ENCODE data around the gene NKAIN2.

DNA sequence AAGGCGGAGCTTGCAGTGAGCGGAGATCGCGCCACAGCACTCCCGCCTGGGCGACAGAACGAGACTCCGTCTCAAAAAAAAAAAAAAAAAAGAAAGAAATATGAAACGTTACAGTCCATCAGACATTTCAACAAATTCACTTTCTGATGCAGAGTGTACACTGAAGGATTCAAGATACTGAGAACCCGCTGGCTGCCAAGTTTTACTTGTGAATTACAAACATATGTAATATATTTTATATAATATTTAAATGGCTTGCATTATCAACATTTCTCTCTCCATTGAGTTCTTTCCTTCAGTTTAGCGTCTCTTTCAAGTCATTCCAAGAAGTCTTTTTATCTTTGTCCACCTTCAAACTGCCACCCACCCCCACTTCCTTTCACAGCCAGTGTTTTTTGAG is 917.7 kb downstream of the NKAIN2 start:
- TF ChIP-seq, protein P1, sequence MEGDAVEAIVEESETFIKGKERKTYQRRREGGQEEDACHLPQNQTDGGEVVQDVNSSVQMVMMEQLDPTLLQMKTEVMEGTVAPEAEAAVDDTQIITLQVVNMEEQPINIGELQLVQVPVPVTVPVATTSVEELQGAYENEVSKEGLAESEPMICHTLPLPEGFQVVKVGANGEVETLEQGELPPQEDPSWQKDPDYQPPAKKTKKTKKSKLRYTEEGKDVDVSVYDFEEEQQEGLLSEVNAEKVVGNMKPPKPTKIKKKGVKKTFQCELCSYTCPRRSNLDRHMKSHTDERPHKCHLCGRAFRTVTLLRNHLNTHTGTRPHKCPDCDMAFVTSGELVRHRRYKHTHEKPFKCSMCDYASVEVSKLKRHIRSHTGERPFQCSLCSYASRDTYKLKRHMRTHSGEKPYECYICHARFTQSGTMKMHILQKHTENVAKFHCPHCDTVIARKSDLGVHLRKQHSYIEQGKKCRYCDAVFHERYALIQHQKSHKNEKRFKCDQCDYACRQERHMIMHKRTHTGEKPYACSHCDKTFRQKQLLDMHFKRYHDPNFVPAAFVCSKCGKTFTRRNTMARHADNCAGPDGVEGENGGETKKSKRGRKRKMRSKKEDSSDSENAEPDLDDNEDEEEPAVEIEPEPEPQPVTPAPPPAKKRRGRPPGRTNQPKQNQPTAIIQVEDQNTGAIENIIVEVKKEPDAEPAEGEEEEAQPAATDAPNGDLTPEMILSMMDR (IDR thresholded peaks at IDR 0.05; ENCODE audit: insufficient read depth, low read length, poor library complexity, severe bottlenecking): no peak
- no peak for TF ChIP-seq EZH2phosphoT487 (conservative IDR thresholded peaks at IDR 0.05; ENCODE audit: low read length)
